Left ventricle myocardium superior (tissue), 1 donor: Measurements from ENCODE around the gene FCGR3B. TPM values are rescaled to one million over a fixed set of nuclear protein-coding genes. Genes with fewer than 3 reads are reported as not detected.
"Not testable (repeated sequence)": the region's sequence is repeated elsewhere in the genome, so short reads cannot be mapped to it uniquely, and the experiment has no call there.

ENCODE experiments used
- ATAC-seq: fragments of 200-7000 bp; cut with Tn5 transposase; one replicate; pipeline ENCODE4 v1.9.1; 2020; ENCODE audit warnings: mild to moderate bottlenecking, moderate library complexity
- DNase-seq: peaks from one replicate; pipeline ENCODE4 v3.0.0-alpha.2; 2020
- intact Hi-C: fragments of 100-400 bp; cut with micrococcal nuclease; formaldehyde crosslinking; loops from one replicate; pipeline ENCODE4 v1.11.0; 2022
- total RNA-seq: library from RNA; stranded (reverse); fragmentation: NEBNext Ultra II Directional; extraction: Animal tissue kit (Norgen Biotek cat#: 25700); gene quantifications from one replicate; pipeline ENCODE4 v1.2.1, GENCODE V29; 2021
- donor health status: DM: no; HTN: yes; CAD: no; lungs with severe emphysema.

The FCGR3B gene
- total RNA-seq, 1 donor from 2014 or later: 3.3 TPM

- peak; percentile 76 for ATAC-seq
- DNase-seq, intact Hi-C loops: not testable (repeated sequence)
Measured at GRCh38 chr1:161643481-161644208, 12.7 kb upstream of the FCGR3B start.

- peak; percentile 66 for ATAC-seq
- DNase-seq, intact Hi-C loops: not testable (repeated sequence)
Measured at GRCh38 chr1:161642697-161643096, 11.7 kb upstream of the FCGR3B start.

- DNase-seq, ATAC-seq, intact Hi-C loops: not testable (repeated sequence)
Measured at GRCh38 chr1:161639203-161639602, 8.2 kb upstream of the FCGR3B start.

- ATAC-seq, intact Hi-C loops, DNase-seq: not testable (repeated sequence)
Measured at GRCh38 chr1:161638251-161638993, 7.4 kb upstream of the FCGR3B start.

- intact Hi-C loops, DNase-seq, ATAC-seq: not testable (repeated sequence)
Measured at GRCh38 chr1:161636976-161637375, 6.0 kb upstream of the FCGR3B start.

- intact Hi-C loops, DNase-seq: not testable (repeated sequence)
- ATAC-seq: peak; percentile 33
Measured at GRCh38 chr1:161636189-161636782, 5.3 kb upstream of the FCGR3B start.

GRCh38 chr1:161634993-161635392 lies 4.0 kb upstream of the FCGR3B start:
- intact Hi-C loops, DNase-seq: not testable (repeated sequence)
- peak; percentile 47 for ATAC-seq

GRCh38 chr1:161630128-161630742 lies 741 bp downstream of the FCGR3B start:
- intact Hi-C loops, DNase-seq: not testable (repeated sequence)
- peak; percentile 62 for ATAC-seq

- intact Hi-C loops, DNase-seq, ATAC-seq: not testable (repeated sequence)
Measured at GRCh38 chr1:161626445-161627146, 4.4 kb downstream of the FCGR3B start.

GRCh38 chr1:161624605-161625004 lies 6.4 kb downstream of the FCGR3B start:
- ATAC-seq: not testable (repeated sequence)

GRCh38 chr1:161623401-161624051 lies 7.5 kb downstream of the FCGR3B start:
- intact Hi-C loops, ATAC-seq: not testable (repeated sequence)

More at GRCh38 chr1:161624605-161625004, 6.4 kb downstream of the FCGR3B start:
- DNase-seq, intact Hi-C loops: not testable (repeated sequence)

GRCh38 chr1:161622054-161622453 lies 8.9 kb downstream of the FCGR3B start:
- intact Hi-C loops, DNase-seq, ATAC-seq: not testable (repeated sequence)

More at GRCh38 chr1:161623401-161624051, 7.5 kb downstream of the FCGR3B start:
- DNase-seq: not testable (repeated sequence)

GRCh38 chr1:161621181-161622000 lies 9.6 kb downstream of the FCGR3B start:
- ATAC-seq (peak; percentile 64), DNase-seq (peak; percentile 63)
- intact Hi-C loops: not testable (repeated sequence)

GRCh38 chr1:161620399-161620798 lies 10.6 kb downstream of the FCGR3B start:
- ATAC-seq, intact Hi-C loops: not testable (repeated sequence)

GRCh38 chr1:161618517-161618916 lies 12.5 kb downstream of the FCGR3B start:
- ATAC-seq, DNase-seq, intact Hi-C loops: not testable (repeated sequence)

More at GRCh38 chr1:161620399-161620798, 10.6 kb downstream of the FCGR3B start:
- DNase-seq: not testable (repeated sequence)

GRCh38 chr1:161616417-161616816 lies 14.6 kb downstream of the FCGR3B start:
- ATAC-seq, DNase-seq, intact Hi-C loops: not testable (repeated sequence)

GRCh38 chr1:161613142-161613514 lies 17.8 kb downstream of the FCGR3B start:
- intact Hi-C loops, DNase-seq: not testable (repeated sequence)
- peak; percentile 4 for ATAC-seq
